ENCODE results near the gene MARCHF10. TPM values are rescaled to one million over a fixed set of nuclear protein-coding genes. Genes with fewer than 3 reads are reported as not detected.

Gene MARCHF10
- total RNA-seq, 1 experiment from 2014 or later, result not detected

GRCh38 chr17:62680541-62681052, 127.5 kb downstream of the MARCHF10 start:
- Histone ChIP-seq H3K9me3 (ENCODE audit: low read length) (no peaks in the 10 kb centered on the region), H3K4me1 (ENCODE audit: low read length) (peaks cover 3% of the 10 kb centered on the region), H3K27me3 (ENCODE audit: low read length) (no peaks in the 10 kb centered on the region), H3K4me3 (ENCODE audit: low read length) (no peak overlapping the region), H4K20me1 (ENCODE audit: insufficient read depth, low read depth, low read length) (no peaks in the 10 kb centered on the region), H3K9ac (ENCODE audit: low read length) (no peak overlapping the region), H3K9me2 (replicated peaks; ENCODE audit: insufficient read depth, low read length) (no peaks in the 10 kb centered on the region), H3K36me3 (ENCODE audit: insufficient read depth, low read length) (no peaks in the 10 kb centered on the region), H3K79me2 (ENCODE audit: low read length) (no peaks in the 10 kb centered on the region), H3K27ac (ENCODE audit: low read length) (no peak overlapping the region), H2AFZ (ENCODE audit: low read length) (no peak overlapping the region), H3K4me2 (ENCODE audit: low read depth, low read length, poor library complexity, severe bottlenecking) (no peak overlapping the region)
- DNase-seq, result no peak

GRCh38 chr17:62679866-62680377, 128.2 kb downstream of the MARCHF10 start:
- H3K9ac ChIP-seq (ENCODE audit: low read length), result no peak overlapping the region
- H3K9me2 ChIP-seq (replicated peaks; ENCODE audit: insufficient read depth, low read length), result no peaks in the 10 kb centered on the region
- no peaks in the 10 kb centered on the region for H3K79me2 ChIP-seq (ENCODE audit: low read length)
- no peak for DNase-seq
- H3K9me3 ChIP-seq (ENCODE audit: low read length), result no peaks in the 10 kb centered on the region
- peaks cover 7% of the 10 kb centered on the region for H3K4me1 ChIP-seq (ENCODE audit: low read length)
- no peak overlapping the region for H3K27ac ChIP-seq (ENCODE audit: low read length)
- H4K20me1 ChIP-seq (ENCODE audit: insufficient read depth, low read depth, low read length), result no peaks in the 10 kb centered on the region
- H3K4me3 ChIP-seq (ENCODE audit: low read length), result no peak overlapping the region
- H3K4me2 ChIP-seq (ENCODE audit: low read depth, low read length, poor library complexity, severe bottlenecking), result no peak overlapping the region
- H3K27me3 ChIP-seq (ENCODE audit: low read length), result no peaks in the 10 kb centered on the region
- no peaks in the 10 kb centered on the region for H3K36me3 ChIP-seq (ENCODE audit: insufficient read depth, low read length)
- H2AFZ ChIP-seq (ENCODE audit: low read length), result no peak overlapping the region

- no peak overlapping the region for H2AFZ ChIP-seq (ENCODE audit: low read length)
- H3K79me2 ChIP-seq (ENCODE audit: low read length), result no peaks in the 10 kb centered on the region
- peaks cover 17% of the 10 kb centered on the region for H3K4me1 ChIP-seq (ENCODE audit: low read length)
- no peak overlapping the region for H3K9ac ChIP-seq (ENCODE audit: low read length)
- H3K4me2 ChIP-seq (ENCODE audit: low read depth, low read length, poor library complexity, severe bottlenecking), result no peak overlapping the region
- H3K36me3 ChIP-seq (ENCODE audit: insufficient read depth, low read length), result no peaks in the 10 kb centered on the region
- no peaks in the 10 kb centered on the region for H3K9me3 ChIP-seq (ENCODE audit: low read length)
- H3K4me3 ChIP-seq (ENCODE audit: low read length), result no peak overlapping the region
- no peaks in the 10 kb centered on the region for H4K20me1 ChIP-seq (ENCODE audit: insufficient read depth, low read depth, low read length)
- DNase-seq, result no peak
- no peak overlapping the region for H3K27ac ChIP-seq (ENCODE audit: low read length)
- H3K27me3 ChIP-seq (ENCODE audit: low read length), result no peaks in the 10 kb centered on the region
- no peaks in the 10 kb centered on the region for H3K9me2 ChIP-seq (replicated peaks; ENCODE audit: insufficient read depth, low read length)
These were observed 129.7 kb downstream of the MARCHF10 start for GRCh38 chr17:62678214-62678919.

- peaks cover 30% of the 10 kb centered on the region for H3K4me1 ChIP-seq (ENCODE audit: low read length)
- no peak overlapping the region for H3K27ac ChIP-seq (ENCODE audit: low read length)
- no peaks in the 10 kb centered on the region for H3K36me3 ChIP-seq (ENCODE audit: insufficient read depth, low read length)
- no peaks in the 10 kb centered on the region for H3K27me3 ChIP-seq (ENCODE audit: low read length)
- no peaks in the 10 kb centered on the region for H4K20me1 ChIP-seq (ENCODE audit: insufficient read depth, low read depth, low read length)
- H3K79me2 ChIP-seq (ENCODE audit: low read length), result no peaks in the 10 kb centered on the region
- no peak overlapping the region for H3K4me2 ChIP-seq (ENCODE audit: low read depth, low read length, poor library complexity, severe bottlenecking)
- no peak overlapping the region for H3K4me3 ChIP-seq (ENCODE audit: low read length)
- H3K9me2 ChIP-seq (replicated peaks; ENCODE audit: insufficient read depth, low read length), result no peaks in the 10 kb centered on the region
- no peaks in the 10 kb centered on the region for H3K9me3 ChIP-seq (ENCODE audit: low read length)
- H2AFZ ChIP-seq (ENCODE audit: low read length), result no peak overlapping the region
- H3K9ac ChIP-seq (ENCODE audit: low read length), result no peak overlapping the region
- DNase-seq, result no peak
These were observed 131.0 kb downstream of the MARCHF10 start for GRCh38 chr17:62676952-62677596.

- Histone ChIP-seq H3K9me3 (ENCODE audit: low read length) (no peaks in the 10 kb centered on the region), H4K20me1 (ENCODE audit: insufficient read depth, low read depth, low read length) (no peaks in the 10 kb centered on the region), H3K4me3 (ENCODE audit: low read length) (no peak overlapping the region), H3K27me3 (ENCODE audit: low read length) (no peaks in the 10 kb centered on the region), H3K4me1 (ENCODE audit: low read length) (peaks cover 37% of the 10 kb centered on the region), H3K9me2 (replicated peaks; ENCODE audit: insufficient read depth, low read length) (no peaks in the 10 kb centered on the region), H3K79me2 (ENCODE audit: low read length) (no peaks in the 10 kb centered on the region), H2AFZ (ENCODE audit: low read length) (no peak overlapping the region), H3K36me3 (ENCODE audit: insufficient read depth, low read length) (no peaks in the 10 kb centered on the region), H3K27ac (ENCODE audit: low read length) (no peak overlapping the region), H3K4me2 (ENCODE audit: low read depth, low read length, poor library complexity, severe bottlenecking) (no peak overlapping the region), H3K9ac (ENCODE audit: low read length) (no peak overlapping the region)
- no peak for DNase-seq
These were observed 131.7 kb downstream of the MARCHF10 start for GRCh38 chr17:62676231-62676943.

- H3K4me3 ChIP-seq (ENCODE audit: low read length), result no peak overlapping the region
- H2AFZ ChIP-seq (ENCODE audit: low read length), result no peak overlapping the region
- no peaks in the 10 kb centered on the region for H4K20me1 ChIP-seq (ENCODE audit: insufficient read depth, low read depth, low read length)
- no peak overlapping the region for H3K9ac ChIP-seq (ENCODE audit: low read length)
- no peaks in the 10 kb centered on the region for H3K36me3 ChIP-seq (ENCODE audit: insufficient read depth, low read length)
- H3K27ac ChIP-seq (ENCODE audit: low read length), result no peak overlapping the region
- no peaks in the 10 kb centered on the region for H3K9me2 ChIP-seq (replicated peaks; ENCODE audit: insufficient read depth, low read length)
- H3K4me1 ChIP-seq (ENCODE audit: low read length), result peaks cover 39% of the 10 kb centered on the region
- H3K79me2 ChIP-seq (ENCODE audit: low read length), result no peaks in the 10 kb centered on the region
- no peak overlapping the region for H3K4me2 ChIP-seq (ENCODE audit: low read depth, low read length, poor library complexity, severe bottlenecking)
- no peaks in the 10 kb centered on the region for H3K9me3 ChIP-seq (ENCODE audit: low read length)
- no peaks in the 10 kb centered on the region for H3K27me3 ChIP-seq (ENCODE audit: low read length)
- no peak for DNase-seq
These were observed 132.4 kb downstream of the MARCHF10 start for GRCh38 chr17:62675701-62676100.

GRCh38 chr17:62675260-62675659, 132.9 kb downstream of the MARCHF10 start:
- no peaks in the 10 kb centered on the region for H4K20me1 ChIP-seq (ENCODE audit: insufficient read depth, low read depth, low read length)
- no peaks in the 10 kb centered on the region for H3K9me2 ChIP-seq (replicated peaks; ENCODE audit: insufficient read depth, low read length)
- DNase-seq, result no peak
- H3K79me2 ChIP-seq (ENCODE audit: low read length), result no peaks in the 10 kb centered on the region
- H3K36me3 ChIP-seq (ENCODE audit: insufficient read depth, low read length), result no peaks in the 10 kb centered on the region
- no peak overlapping the region for H3K4me3 ChIP-seq (ENCODE audit: low read length)
- H3K27ac ChIP-seq (ENCODE audit: low read length), result no peak overlapping the region
- no peak overlapping the region for H3K9ac ChIP-seq (ENCODE audit: low read length)
- peaks cover 42% of the 10 kb centered on the region for H3K4me1 ChIP-seq (ENCODE audit: low read length)
- H3K9me3 ChIP-seq (ENCODE audit: low read length), result no peaks in the 10 kb centered on the region
- H3K27me3 ChIP-seq (ENCODE audit: low read length), result no peaks in the 10 kb centered on the region
- H3K4me2 ChIP-seq (ENCODE audit: low read depth, low read length, poor library complexity, severe bottlenecking), result no peak overlapping the region
- no peak overlapping the region for H2AFZ ChIP-seq (ENCODE audit: low read length)

GRCh38 chr17:62674841-62675240, 133.3 kb downstream of the MARCHF10 start:
- Histone ChIP-seq H4K20me1 (ENCODE audit: insufficient read depth, low read depth, low read length) (no peaks in the 10 kb centered on the region), H3K27me3 (ENCODE audit: low read length) (no peaks in the 10 kb centered on the region), H3K27ac (ENCODE audit: low read length) (no peak overlapping the region), H3K9me2 (replicated peaks; ENCODE audit: insufficient read depth, low read length) (no peaks in the 10 kb centered on the region), H3K4me2 (ENCODE audit: low read depth, low read length, poor library complexity, severe bottlenecking) (no peak overlapping the region), H2AFZ (ENCODE audit: low read length) (no peak overlapping the region), H3K36me3 (ENCODE audit: insufficient read depth, low read length) (no peaks in the 10 kb centered on the region), H3K4me3 (ENCODE audit: low read length) (no peak overlapping the region), H3K9ac (ENCODE audit: low read length) (no peak overlapping the region), H3K79me2 (ENCODE audit: low read length) (no peaks in the 10 kb centered on the region), H3K4me1 (ENCODE audit: low read length) (peaks cover 43% of the 10 kb centered on the region), H3K9me3 (ENCODE audit: low read length) (no peaks in the 10 kb centered on the region)
- no peak for DNase-seq
